ENCODE measurements around the gene ARSG. TPM values are rescaled to one million over a fixed set of nuclear protein-coding genes. Genes with fewer than 3 reads are reported as not detected.

Gene ARSG
- total and polyA plus RNA-seq, 2 of the 4 experiments (the other 2 are of a cell fraction) = 2.9 to 3.0 TPM

GRCh38 chr17:68437979-68438822, 146.9 kb downstream of the ARSG start:
- dilution Hi-C loops (cut with HindIII; ENCODE audit: low sequenced_read_pairs, unreplicated experiment) = no loop called here
- Histone ChIP-seq H2AFZ (replicated peaks; ENCODE audit: low read length, poor library complexity) (peak overlapping the region; percentile 80), H4K91ac (ENCODE audit: insufficient read depth, low read depth, low read length) (peak overlapping the region; percentile 30), H3K9ac (ENCODE audit: low read depth, low read length) (0 out of 2 replicates have a peak overlapping the region, but pooled peaks have one; percentile 13), H2BK15ac (ENCODE audit: low read depth, low read length) (no peak overlapping the region), H2BK20ac (ENCODE audit: low read depth, low read length) (peak overlapping the region; percentile 26; the same call in 1 of the 2 replicates), H3K4me2 (ENCODE audit: low read depth, low read length) (peak overlapping the region; percentile 55), H3K4ac (ENCODE audit: low read depth, low read length) (peak overlapping the region; percentile 60), H3K4me3 (ENCODE audit: insufficient read depth, low read depth, low read length) (no peak overlapping the region), H3K79me1 (ENCODE audit: low read depth in 1 of 2, low read length in 2 of 2) (peaks cover 0 to 25% of the 10 kb centered on the region in 2 experiments; a peak in 2 of 4 replicates), H2AK5ac (ENCODE audit: low read depth, low read length) (0 out of 2 replicates have a peak overlapping the region, but pooled peaks have one; percentile 8), H3K18ac (ENCODE audit: low read depth, low read length) (no peak overlapping the region), H3K56ac (ENCODE audit: extremely low read depth, insufficient read depth, low read length) (no peak overlapping the region; the same call in 1 of the 2 replicates), H2BK5ac (ENCODE audit: low read depth, low read length, poor library complexity, severe bottlenecking) (peak overlapping the region; percentile 6), H3K14ac (replicated peaks; ENCODE audit: low read depth, low read length) (peak overlapping the region; percentile 71; the same call in 1 of the 2 replicates), H4K8ac (ENCODE audit: low read depth in 2 of 2, low read length in 2 of 2) (peak overlapping the region; percentile 59 to 71; a peak in 3 of 4 replicates), H4K5ac (ENCODE audit: low read depth, low read length) (peak overlapping the region; percentile 47; the same call in 1 of the 2 replicates), H3K4me1 (ENCODE audit: control insufficient read depth, insufficient read depth, low read length) (peaks cover 9% of the 10 kb centered on the region), H3K27me3 (ENCODE audit: control insufficient read depth, insufficient read depth, low read length) (no peaks in the 10 kb centered on the region), H4K20me1 (ENCODE audit: insufficient read depth, low read length) (peaks cover 10% of the 10 kb centered on the region; the same call in 1 of the 2 replicates), H3K9me3 (ENCODE audit: control insufficient read depth, insufficient read depth, low read length) (no peaks in the 10 kb centered on the region), H2AK9ac (replicated peaks; ENCODE audit: low read depth, low read length, poor library complexity) (peak overlapping the region; percentile 67), H3K9me1 (ENCODE audit: insufficient read depth, low read length) (peaks cover 4% of the 10 kb centered on the region; the same call in 1 of the 2 replicates), H3K23ac (ENCODE audit: low read depth, low read length) (peak overlapping the region; percentile 17), H2BK120ac (ENCODE audit: low read depth, low read length) (peak overlapping the region; percentile 37; the same call in 1 of the 2 replicates), H3K36me3 (ENCODE audit: control insufficient read depth, insufficient read depth, low read length) (peaks cover 39% of the 10 kb centered on the region), H3K27ac (ENCODE audit: insufficient read depth, low read length) (peak overlapping the region; percentile 39)
- ATAC-seq (ENCODE audit: low read depth) (peak; percentile 61), DNase-seq (peak; percentile 47)
- 84% methylated on average over 5 of the region's 14 CpGs; no CpG with 5 or more reads in 1 of the 2 experiments for WGBS, 2 experiments (ENCODE audit: extremely low coverage in 2 of 2, insufficient read length in 1 of 2)
- ChIA-PET POLR2A (ENCODE audit: unreplicated experiment) (interaction anchor here (0.5 kb wide), 1 partner anchor 541 kb away, joined by 3 read pairs; no protein-coding TSS in a partner anchor), CTCF (interaction anchor here (1.1 kb wide), 1 partner anchor 189 kb away, joined by 3 read pairs; no protein-coding TSS in a partner anchor)
- no TSS peak for BruUV-seq (replicated peaks)
- intact Hi-C loops (cut with micrococcal nuclease) = loop anchor here (5.0 kb wide), 1 partner anchor 236 kb away; no protein-coding TSS in a partner anchor
- no peak for TF ChIP-seq RAD21 (IDR thresholded peaks at IDR 0.05; ENCODE audit: low read length)
- no peak for TF ChIP-seq MAFK (IDR thresholded peaks at IDR 0.05; ENCODE audit: low read depth, low read length)
- TF ChIP-seq SMC3 (IDR thresholded peaks at IDR 0.05; ENCODE audit: low read depth, low read length) = no peak
- in situ Hi-C loops (cut with MboI; ENCODE audit: low sequenced_read_pairs) = loop anchor here (10.0 kb wide), 1 partner anchor 173 kb away; no protein-coding TSS in a partner anchor

All from IMR-90 (cell line).